ENCODE data around the gene KCNC3. TPM values are rescaled to one million over a fixed set of nuclear protein-coding genes. Genes with fewer than 3 reads are reported as not detected.

Gene KCNC3
- total and polyA plus RNA-seq, 2 of the 4 experiments (the other 2 are of a cell fraction), result 0.07 TPM; not detected in 1

DNA sequence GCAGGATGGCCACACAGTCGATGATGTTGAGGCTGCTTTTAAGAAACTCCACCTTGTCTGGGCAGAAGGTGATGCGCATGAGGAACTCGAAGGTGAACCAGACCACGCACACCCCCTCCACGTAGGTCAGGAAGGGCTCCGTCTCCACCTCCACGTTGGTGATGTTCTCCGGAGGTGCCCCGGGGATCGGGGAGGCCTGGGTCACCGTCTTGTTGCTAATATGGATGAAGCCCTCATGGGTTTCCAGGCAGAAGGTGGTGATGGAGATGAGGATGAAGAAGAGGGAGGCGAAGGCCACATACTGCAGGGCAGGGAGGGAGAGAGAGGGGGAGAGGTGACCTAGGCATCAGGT is 5.4 kb downstream of the KCNC3 start:
- no peak overlapping the region for H3K9ac ChIP-seq (ENCODE audit: low read depth, low read length)
- 86% methylated on average over 6 of the region's 12 CpGs; no CpG with 5 or more reads in 1 of the 2 experiments for WGBS, 2 experiments (ENCODE audit: extremely low coverage in 2 of 2, insufficient read length in 1 of 2)
- no peak overlapping the region for H2BK120ac ChIP-seq (ENCODE audit: low read depth, low read length)
- no peak overlapping the region for H3K4me2 ChIP-seq (ENCODE audit: low read depth, low read length)
- H4K91ac ChIP-seq (ENCODE audit: insufficient read depth, low read depth, low read length), result no peak overlapping the region
- CTCF ChIA-PET, result no interaction called here
- no peak overlapping the region for H3K4me3 ChIP-seq (ENCODE audit: insufficient read depth, low read depth, low read length)
- in situ Hi-C loops (cut with MboI; ENCODE audit: low sequenced_read_pairs) (no loop called here), intact Hi-C loops (cut with micrococcal nuclease) (no loop called here), dilution Hi-C loops (cut with HindIII; ENCODE audit: low sequenced_read_pairs, unreplicated experiment) (no loop called here)
- ATAC-seq (ENCODE audit: low read depth) (no peak), DNase-seq (no peak)
- no peaks in the 10 kb centered on the region for H4K20me1 ChIP-seq (ENCODE audit: insufficient read depth, low read length)
- H3K27me3 ChIP-seq (ENCODE audit: control insufficient read depth, insufficient read depth, low read length), result peaks cover 16% of the 10 kb centered on the region
- peaks cover 2% of the 10 kb centered on the region; the same call in 1 of the 2 replicates for H3K9me3 ChIP-seq (ENCODE audit: control insufficient read depth, insufficient read depth, low read length)
- H2AK5ac ChIP-seq (ENCODE audit: low read depth, low read length), result no peak overlapping the region
- H3K79me1 ChIP-seq (ENCODE audit: low read depth in 1 of 2, low read length in 2 of 2), result no peaks in the 10 kb centered on the region
- no peak overlapping the region for H4K8ac ChIP-seq (ENCODE audit: low read depth in 2 of 2, low read length in 2 of 2)
- no peak overlapping the region for H2AFZ ChIP-seq (replicated peaks; ENCODE audit: low read length, poor library complexity)
- H3K4ac ChIP-seq (ENCODE audit: low read depth, low read length), result no peak overlapping the region
- H3K14ac ChIP-seq (replicated peaks; ENCODE audit: low read depth, low read length), result no peak overlapping the region
- H2BK15ac ChIP-seq (ENCODE audit: low read depth, low read length), result no peak overlapping the region
- no peak overlapping the region for H2BK5ac ChIP-seq (ENCODE audit: low read depth, low read length, poor library complexity, severe bottlenecking)
- BruUV-seq (replicated peaks), result no TSS peak
- H3K18ac ChIP-seq (ENCODE audit: low read depth, low read length), result no peak overlapping the region
- no peak overlapping the region for H2AK9ac ChIP-seq (replicated peaks; ENCODE audit: low read depth, low read length, poor library complexity)
- H3K4me1 ChIP-seq (ENCODE audit: control insufficient read depth, insufficient read depth, low read length), result no peaks in the 10 kb centered on the region
- TF ChIP-seq CEBPB (IDR thresholded peaks at IDR 0.05; ENCODE audit: low read depth, low read length) (no peak), POLR2A (IDR thresholded peaks at IDR 0.05; ENCODE audit: low read depth, low read length) (no peak)
- POLR2A ChIA-PET (ENCODE audit: unreplicated experiment), result no interaction called here
- no peak overlapping the region for H3K23ac ChIP-seq (ENCODE audit: low read depth, low read length)
- H3K9me1 ChIP-seq (ENCODE audit: insufficient read depth, low read length), result no peaks in the 10 kb centered on the region
- H4K5ac ChIP-seq (ENCODE audit: low read depth, low read length), result no peak overlapping the region
- no peak overlapping the region for H3K27ac ChIP-seq (ENCODE audit: insufficient read depth, low read length)
- H3K36me3 ChIP-seq (ENCODE audit: control insufficient read depth, insufficient read depth, low read length), result no peaks in the 10 kb centered on the region
- H3K56ac ChIP-seq (ENCODE audit: extremely low read depth, insufficient read depth, low read length), result no peak overlapping the region
- H2BK20ac ChIP-seq (ENCODE audit: low read depth, low read length), result no peak overlapping the region

Data from IMR-90 (cell line).